Activated CD4-positive, CD25-positive, alpha-beta regulatory T cell treated with anti-CD3 and anti-CD28 coated beads, Interleukin-2, amount 50 U/mL, for 16 hours (primary cell): ENCODE measurements around the gene SULT4A1.

Source experiments
- DNase-seq: peaks from one replicate; pipeline ENCODE4 v3.0.0-alpha.2; 2020; ENCODE audit warnings: low read depth, low spot score

Gene SULT4A1

DNA sequence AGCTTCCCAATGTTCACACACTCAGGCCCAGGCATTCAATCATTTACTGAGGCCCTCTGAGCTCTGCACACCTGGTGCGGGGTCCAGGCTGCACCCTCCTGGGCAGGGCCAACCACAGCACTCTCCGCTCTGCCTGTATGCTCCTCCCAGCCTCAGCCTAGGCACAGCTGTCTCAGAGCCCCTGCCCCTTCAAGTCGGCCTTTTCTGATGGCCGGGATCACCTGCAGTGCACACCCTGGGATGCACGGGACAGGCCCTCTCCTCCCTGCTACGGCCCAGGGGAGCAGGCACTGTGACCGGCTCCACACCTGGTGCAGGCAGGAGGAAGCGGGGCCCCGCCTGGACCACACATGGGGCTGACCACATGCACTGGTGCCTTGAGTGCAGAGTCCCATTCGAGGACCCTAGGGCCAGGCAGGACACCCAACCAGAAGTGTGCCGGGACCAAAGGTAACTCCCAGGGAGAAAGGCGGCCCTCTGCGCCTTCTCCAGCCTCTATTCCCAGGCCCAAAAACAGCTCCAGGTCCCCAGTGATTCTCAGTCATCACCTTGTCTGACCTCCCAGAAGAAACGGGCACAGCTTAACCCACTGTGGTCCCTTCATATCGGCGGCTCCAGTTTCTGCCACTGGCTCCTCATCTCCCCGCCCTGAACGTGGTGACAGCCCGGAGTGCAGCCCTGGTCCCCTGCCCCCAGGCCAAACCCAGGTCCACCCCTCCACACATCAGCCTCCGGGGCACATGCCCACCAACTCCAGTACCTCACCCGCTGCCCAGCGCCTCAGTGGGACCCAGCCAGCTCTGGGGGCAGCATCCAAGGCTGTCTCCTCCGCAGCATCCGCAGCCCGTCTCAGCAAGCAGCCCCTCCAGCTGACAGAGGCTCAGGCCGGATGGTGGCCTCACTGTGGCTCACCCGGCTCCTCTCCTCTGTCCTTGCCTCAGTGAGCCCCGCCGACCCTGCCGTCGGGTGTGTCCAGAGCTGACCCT lies 17.5 kb downstream of the SULT4A1 start:
- no peak for DNase-seq

DNA sequence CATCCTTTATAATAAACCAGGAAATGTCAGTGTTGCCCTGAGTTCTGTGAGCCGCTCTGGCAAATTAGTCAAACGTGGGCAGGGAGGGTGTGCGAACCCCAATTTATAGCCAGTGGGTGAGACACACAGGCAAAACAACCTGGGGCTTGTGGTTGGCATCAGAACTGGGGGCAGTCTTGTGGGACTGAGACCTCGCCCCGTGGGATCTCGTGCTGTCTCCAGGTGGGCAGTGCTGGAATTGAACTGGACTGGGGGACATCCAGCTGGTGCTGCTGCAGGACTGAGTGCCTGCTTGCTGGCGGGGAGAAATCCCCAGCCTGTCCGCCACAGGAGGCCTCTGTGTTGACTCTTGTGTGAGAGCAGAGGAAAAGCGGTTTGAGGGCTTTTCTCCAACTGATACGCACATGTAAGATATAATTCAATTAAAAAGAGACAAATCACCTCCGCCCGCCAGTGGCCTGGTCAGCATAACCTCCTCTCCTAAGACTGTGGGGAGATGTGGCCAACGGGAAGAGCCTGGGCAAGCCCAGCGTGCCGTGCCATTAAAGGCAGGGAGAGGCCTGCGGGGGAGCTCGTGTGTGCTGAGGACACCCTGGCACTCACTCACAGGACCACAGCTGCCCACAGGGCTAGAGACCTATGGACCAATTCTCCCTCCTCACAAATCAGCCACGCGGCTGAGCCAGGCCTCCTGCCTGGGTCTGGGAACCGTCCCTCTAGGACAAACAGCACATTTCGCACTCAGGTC lies 18.4 kb downstream of the SULT4A1 start:
- no peak for DNase-seq

DNA sequence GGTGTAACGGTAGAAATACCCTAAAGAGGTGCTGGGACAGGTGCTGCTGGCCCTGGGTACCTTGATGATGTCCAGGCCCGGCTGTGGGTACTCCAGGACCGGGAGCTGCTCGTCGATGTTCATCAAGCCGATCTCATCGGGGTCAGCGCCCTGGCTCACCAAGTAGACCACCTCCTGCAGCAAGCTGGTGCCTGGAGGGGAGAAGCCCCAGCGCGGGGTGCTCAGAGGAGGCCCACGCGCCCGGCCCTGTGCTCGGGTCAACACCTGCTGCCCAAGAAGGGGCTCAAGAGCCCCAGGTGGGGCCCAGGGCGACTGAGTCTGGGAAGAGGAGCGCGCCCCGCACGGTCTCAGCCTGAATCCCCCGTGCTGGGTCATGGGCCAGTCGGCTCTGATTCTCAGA lies 20.6 kb downstream of the SULT4A1 start:
- no peak for DNase-seq

DNA sequence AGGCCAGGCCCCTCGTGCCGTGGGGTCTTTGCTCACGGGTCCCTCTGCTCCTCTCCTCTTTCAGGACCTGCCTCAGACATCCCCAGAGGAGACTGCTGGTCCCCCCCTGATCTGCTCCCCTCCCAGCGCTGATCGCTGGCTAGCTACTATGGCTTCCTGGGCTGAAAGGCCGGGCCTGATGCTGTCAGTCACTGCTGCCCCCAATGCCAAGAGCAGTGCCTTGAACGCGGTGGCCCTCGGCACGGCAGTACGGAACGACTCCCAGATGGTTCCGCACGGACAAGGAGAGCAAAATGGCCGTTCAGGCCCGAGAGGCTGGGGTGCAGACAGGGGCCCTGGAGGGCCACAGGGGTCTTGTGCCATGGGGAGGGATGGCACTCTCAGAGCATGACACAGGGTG lies 21.5 kb downstream of the SULT4A1 start:
- DNase-seq, result no peak

DNA sequence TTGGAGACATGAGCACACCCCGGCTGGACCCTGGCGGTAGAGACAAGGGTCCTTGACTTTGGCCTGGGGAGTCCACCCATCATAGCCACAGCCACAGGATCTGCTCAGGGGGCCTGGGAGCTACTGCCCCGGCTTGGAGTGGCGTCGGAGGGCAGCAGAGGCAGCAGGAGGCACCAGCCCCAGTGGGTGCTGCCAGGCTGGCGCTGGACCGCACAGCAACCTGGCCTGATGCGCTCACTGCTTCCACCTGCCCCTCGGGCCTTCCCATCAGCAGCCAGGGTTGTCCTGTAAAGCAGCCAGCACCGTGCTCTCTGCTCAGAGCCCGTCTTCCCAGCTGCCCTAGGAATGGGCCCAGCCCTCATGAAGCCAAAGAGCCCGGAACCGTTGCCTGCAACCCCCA lies 21.9 kb downstream of the SULT4A1 start:
- DNase-seq, result no peak

DNA sequence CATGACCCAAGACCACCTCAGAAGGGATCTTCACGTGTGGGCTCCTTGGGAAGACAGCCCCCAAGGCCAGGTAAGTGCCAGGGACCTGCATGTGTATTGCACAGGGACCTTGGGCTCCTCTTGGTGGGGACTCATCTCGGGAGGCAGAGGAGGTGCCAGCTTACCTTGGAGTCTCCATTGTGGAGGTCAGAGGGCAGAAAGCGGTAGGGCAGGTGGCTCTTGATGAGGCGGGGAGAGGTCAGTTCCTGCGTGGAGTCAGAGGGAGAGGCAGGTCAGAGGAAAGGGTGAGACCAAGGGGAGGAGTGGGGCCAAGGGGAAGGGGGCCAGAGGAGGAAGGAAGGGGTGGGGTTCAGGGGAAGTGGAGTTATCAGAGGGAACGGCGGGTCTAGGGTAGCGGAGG lies 22.5 kb downstream of the SULT4A1 start:
- no peak for DNase-seq

DNA sequence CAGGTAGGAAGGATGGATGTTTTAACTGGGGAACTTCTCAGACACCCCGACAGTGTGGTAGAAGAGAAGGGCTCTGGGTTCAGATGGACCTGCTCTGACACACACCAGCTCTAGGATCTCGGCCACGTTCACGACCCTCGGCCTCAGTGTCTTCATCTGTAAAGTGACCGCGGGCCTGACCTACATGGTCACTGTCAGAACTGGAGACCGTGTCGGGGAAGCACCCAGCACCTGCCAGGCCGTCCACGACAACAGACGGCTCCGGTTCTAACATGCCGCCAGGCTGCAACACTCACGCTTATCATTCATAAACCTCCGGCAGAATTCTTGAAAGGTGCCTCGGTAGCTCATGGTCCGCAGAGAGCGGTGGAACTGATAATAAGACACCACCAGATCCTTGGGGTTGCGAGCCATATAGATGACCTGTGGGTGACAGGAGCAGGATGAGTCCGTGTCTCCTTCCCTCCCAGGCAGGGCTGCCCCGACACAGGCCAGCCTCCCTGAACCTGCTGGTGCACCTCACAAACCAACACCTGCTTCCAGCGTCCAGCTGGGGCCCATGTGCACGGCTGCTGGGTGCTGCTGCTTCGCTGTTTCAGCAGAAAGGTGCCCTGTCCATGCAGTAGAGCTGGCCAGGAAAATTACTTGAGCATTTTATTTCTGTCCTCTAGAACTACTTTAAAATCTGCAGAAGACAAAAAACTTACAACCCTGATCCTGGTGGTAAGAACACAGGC lies 23.6 kb downstream of the SULT4A1 start:
- DNase-seq, result no peak

DNA sequence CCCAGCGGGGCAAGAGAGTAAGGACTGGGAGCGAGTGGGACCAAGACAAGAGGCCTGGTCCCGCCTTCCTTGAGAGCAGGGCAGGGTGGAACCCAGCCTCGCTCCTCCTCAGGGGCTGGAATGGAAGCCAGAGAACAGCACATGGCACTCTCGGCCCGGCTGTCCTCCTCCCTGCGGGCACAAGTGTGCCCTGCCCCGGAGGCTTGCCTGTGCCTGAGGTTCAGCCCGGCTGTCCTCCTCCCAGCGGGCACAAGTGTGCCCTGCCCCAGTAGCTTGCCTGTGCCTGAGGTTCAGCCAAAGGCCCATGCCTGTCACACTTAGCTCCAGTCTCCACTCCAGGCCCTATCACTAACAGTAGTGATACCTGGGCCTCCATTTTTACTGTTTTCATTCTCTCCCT lies 24.2 kb downstream of the SULT4A1 start:
- no peak for DNase-seq

DNA sequence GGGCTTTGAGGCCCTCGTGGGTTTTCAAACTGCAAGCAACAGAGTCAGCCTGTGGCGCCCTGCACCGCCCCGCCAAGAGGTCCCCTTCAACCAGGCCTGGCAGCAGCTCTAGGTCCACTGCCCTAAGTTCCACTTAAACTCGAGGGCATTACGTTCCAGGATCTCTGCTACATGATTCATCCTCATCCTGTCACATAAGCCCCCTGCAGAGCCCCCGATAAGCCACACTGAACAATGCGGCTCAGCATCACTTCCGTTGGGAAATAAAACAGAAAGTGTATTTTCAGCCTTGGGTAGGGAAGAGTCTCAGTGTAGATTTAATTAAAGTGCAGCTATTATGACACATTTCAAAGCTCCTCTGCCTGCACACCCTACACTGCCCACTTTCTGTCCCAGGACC lies 24.6 kb downstream of the SULT4A1 start:
- DNase-seq, result no peak

DNA sequence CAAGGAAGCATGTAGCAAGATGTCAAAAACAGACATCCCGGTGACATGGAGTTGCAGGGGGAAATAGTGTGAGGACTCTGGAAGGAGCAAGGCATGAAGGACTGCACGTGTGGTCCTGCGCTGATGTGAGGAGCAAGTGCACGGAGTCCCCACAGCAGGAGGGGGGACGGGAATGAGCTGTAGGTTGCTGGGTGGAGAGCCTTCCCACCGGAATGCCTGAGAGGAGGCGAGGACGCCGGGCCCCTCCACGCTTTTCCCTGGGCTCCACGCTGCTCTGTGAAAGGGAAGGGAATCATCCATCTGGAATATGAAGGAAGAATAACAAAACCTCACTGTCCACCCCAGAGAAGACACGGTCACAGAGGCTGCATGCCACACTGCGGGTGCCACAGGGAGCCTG lies 26.6 kb downstream of the SULT4A1 start:
- DNase-seq, result no peak

DNA sequence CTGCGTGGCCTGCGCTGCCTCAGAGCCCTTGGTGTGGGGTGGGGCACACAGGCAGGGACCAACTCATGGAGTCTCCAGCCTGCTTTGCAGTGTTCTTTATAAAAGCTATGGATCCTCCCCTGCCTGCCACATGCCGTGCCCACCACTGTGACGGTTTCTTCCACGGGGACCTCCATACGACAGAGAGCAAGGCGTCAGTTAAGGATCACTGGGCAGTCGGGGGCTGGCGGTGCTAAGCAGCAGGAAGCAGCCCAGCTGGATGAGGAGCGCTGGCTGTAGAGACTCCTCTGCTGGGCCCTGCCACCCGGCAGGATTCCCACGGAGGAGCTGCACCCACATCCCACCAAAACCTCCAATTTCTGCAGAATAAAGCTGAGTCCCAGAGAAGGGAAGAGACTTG lies 27.1 kb downstream of the SULT4A1 start:
- DNase-seq, result no peak

DNA sequence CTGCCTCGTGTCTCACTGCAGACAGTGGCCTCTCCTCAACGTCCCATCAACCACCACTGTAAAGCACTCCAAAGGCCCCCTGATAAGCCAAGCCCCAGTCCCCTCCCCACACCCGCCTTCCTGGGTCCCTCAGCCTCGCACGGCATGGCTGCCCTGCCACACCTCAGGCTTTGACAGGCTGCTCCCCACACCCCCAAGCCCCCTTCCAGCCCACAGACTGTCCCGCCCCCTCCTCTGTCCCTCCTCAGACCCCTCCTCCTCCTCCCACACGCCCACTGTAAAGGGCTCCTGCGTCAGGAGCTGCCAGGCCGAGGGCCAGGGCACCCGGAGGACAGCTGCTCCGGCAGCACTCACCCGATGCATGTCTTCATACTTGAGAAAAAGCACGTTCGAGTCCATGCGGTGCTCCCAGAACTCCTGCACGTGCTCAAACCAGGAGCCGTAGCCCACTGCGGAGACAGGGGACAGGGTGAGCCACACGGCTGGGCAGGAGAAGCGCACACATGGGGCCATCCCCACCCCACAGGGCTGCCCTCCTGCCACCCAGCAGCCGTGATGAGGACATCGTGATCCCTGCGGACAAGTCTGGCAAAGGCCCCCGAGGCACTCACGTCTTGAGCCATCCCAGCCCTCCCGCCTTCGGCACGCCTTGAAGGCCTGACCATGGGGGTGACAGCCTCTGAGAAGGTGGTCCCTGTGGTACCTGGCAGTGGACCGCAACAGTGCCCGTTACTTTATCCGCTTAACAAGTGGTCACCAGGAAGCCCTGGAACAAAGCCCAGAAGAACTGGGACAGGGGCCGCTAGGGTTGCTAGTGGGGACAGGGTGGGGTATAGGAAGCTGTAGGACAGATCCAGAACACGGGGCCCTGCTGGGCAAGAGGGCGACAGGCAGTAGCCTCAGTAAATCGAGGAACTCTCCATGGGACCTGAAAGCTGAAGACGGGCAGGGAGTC lies 28.8 kb downstream of the SULT4A1 start:
- no peak for DNase-seq

DNA sequence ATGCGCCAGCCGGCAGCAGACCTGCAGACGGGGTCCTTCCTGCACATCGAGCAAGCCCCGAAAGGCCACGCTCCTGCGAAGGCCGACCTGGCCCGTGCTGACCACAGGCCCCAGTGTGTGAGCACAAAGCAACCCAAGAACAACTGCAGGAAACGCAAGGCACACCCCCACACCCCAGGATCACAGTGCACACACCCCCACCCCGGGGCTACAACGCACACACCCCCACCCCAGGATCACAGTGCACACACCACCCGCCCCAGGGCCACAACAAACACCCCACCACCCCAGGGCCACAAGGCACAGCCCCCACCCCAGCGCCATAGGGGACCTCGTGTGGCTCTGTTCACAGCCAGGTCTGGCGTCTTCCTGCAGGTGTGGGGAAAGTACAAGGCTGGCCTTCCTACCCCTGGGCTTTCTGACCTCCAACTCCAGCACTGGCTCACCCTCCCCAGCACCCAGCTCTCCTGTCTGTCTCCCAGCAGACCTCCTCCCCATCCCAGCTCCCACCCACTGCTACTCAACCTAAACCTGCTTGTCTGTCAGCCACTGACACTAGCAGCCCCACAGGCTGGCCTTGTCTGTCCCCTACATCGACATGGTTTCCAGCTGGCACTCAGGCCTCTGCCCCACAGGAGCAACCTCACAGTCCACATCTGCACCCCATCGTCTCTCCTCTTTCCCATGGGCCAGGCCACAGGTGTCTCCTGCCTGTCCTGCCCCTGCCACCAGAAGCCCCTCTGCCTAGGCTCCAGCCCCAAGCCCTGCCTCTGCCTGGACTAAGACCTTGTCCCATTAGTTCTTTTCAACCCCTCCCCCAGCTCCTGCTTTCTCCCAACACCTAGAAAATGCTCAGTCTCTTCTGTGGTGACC lies 29.7 kb downstream of the SULT4A1 start:
- no peak for DNase-seq

DNA sequence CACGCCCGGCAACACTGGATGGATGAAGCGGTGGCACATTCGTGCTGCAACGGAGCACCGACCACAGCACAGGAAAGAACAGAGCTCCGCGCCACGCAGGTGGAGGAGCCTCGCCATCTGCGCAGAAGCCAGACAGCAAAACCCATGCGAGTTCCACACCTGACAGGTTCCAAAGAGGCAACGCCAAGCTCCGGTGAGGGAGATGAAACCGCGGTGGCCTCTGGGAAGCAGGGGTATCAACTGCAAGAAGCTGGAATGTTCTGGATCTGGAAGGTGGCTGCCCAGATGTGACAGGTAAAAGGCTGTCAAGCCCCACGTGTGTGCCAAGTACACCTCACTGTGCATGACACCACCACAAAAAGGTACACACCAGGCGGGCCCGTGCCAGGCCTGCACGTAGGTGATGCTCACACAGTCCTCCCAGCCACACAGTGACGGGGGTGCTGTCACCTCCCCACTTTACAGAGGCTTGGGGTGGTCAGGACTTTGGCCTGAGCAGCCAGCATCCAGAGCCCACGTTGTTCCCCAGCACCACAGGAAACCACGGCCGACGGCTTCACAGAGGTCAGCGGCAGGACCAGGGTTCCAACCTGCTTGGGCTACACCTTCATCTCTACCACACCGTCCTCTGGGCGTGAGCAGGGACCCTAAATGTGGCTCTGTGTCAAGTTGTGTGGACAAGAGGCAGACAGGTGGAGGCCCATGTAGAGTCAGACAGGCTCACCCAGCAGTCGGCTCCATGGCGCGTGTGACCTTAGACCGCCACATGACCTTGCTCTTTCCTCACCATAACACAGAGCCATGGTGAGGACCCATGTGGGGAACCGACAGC lies 30.5 kb downstream of the SULT4A1 start:
- DNase-seq, result no peak

DNA sequence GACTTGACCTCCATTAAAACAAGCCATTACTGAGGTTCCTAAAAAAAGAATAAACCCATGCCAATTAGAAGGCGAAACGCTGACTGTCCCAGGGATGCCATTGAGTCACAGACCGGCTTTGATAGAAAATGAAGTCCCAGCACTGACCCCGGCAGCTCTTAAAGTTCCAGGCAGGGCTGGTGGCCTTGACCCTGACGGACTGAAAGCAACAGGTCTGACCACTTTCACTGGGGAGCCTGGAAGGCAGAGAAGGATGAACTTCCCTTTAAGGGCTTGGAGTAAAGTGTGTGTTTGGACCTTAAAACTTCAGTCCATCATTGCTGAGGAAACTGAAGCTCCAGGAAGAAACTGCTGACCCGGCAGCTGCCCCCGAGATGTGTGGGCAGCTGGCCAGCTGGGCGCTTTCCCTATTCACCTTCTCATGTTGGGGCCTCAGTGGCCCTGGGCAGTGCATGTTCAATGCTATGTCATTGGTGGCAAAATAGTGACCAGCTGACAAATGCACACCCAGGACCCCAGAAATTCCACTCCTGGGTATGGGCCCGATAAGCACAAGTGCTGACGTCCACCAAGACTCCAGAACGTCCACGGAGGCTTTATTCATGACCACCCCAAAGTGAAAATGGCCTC lies 31.3 kb downstream of the SULT4A1 start:
- no peak for DNase-seq

DNA sequence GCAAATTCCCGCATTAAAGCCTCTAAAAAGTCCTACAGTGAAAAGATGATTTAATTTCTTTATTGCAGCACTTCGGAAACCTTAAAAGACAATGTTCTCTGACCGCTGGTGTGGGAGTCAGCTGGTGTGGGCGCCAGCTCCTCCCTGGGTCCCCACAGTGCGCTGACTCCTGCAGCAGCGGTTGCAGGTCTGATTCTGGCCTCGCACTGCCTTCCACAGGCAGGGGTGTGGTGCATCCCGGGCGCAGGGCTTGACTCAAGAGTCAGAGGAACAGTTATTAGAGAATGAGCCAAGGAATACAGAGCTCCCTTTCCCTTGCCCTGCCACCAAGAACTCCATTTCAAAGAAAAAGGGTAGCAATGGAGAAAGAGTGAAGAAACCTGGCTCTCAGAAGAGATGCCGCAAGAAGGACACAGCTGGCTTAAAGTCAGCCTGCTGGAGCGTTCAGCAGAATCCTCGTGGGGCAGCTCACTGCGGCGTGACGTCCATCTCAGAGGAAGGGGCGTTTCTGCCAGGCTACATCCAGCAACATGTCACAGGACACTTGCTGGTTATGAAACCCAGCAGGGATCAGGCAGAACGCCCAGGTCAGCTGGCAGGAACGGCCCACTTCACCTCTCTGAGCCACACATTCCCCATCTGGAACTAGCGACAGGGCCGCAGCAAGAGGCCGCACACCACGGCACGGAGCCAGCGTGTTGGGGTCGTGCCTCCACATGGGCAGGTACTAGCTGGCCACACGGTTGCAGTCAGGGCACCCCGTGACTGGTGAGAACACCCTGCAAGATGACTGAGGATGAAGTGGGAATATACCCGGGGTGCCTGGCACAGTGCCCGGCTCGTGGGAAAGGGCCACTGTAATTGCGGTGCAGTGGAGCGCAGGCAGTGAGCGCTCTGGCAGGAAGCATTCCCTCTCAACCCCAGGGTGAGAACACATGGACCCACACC lies 32.1 kb downstream of the SULT4A1 start:
- no peak for DNase-seq

DNA sequence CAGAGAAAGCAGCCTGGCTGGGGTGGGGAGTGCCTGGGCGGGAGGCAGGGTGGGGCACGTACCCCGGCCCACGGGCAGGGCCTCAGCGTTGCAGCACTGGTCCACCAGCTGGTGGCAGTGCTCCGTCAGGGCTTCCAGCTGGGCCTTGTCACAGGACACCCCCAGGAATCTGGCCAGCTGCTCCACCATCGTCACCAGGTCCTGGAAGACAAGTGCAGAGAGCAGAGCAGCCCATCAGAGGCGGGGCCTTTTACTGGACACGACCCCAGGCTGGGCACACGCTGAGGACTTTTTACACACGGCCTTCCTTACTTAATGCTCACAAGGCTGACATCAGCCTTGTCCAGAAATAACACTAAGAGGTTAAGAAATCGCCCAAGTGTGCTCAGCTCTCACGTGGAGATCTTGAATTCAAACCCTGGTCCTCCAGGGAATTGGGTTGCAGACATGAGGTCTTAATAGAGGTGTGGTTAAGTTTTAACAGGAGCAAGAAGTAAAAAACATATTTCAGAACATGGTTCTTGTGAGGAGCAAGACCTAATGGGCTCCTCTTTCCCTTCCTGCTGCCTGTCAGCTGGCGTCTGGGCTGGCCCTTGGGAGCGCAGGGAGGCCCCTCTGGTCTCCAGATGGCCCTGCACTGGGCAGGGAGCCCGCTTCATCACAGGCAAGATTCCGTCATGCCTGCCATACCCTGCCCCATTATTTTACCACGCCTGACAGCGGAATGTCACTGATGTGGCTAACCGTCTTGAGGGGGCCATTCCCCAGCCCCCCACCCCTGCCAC lies 33.1 kb downstream of the SULT4A1 start:
- no peak for DNase-seq
